Fibroblast of peridontal ligament (primary cell): Measurements from ENCODE around the gene WDR20.
"Not testable (repeated sequence)": the region's sequence is repeated elsewhere in the genome, so short reads cannot be mapped to it uniquely, and the experiment has no call there.

Experiments used
- DNase-seq: peaks from one replicate; pipeline ENCODE4 v3.0.0-alpha.2; 2010; ENCODE audit errors: extremely low read depth

Gene WDR20

GRCh38 chr14:102171173-102172020 lies 31.7 kb downstream of the WDR20 start:
- no peak for DNase-seq

- DNase-seq: not testable (repeated sequence)
Observed at GRCh38 chr14:102172021-102172272, 32.2 kb downstream of the WDR20 start.

- not testable (repeated sequence) for DNase-seq
Observed at GRCh38 chr14:102172721-102173120, 33.0 kb downstream of the WDR20 start.

GRCh38 chr14:102177161-102177560 lies 37.5 kb downstream of the WDR20 start:
- no peak for DNase-seq

GRCh38 chr14:102178806-102179205 lies 39.1 kb downstream of the WDR20 start:
- no peak for DNase-seq

- DNase-seq: no peak
Observed at GRCh38 chr14:102180248-102180998, 40.7 kb downstream of the WDR20 start.

GRCh38 chr14:102181187-102181586 lies 41.5 kb downstream of the WDR20 start:
- no peak for DNase-seq

GRCh38 chr14:102182190-102182589 lies 42.5 kb downstream of the WDR20 start:
- peak; percentile 79 for DNase-seq

GRCh38 chr14:102182936-102183619 lies 43.4 kb downstream of the WDR20 start:
- DNase-seq: peak; percentile 44

- no peak for DNase-seq
Observed at GRCh38 chr14:102183886-102184285, 44.2 kb downstream of the WDR20 start.

GRCh38 chr14:102184316-102185035 lies 44.8 kb downstream of the WDR20 start:
- no peak for DNase-seq

- DNase-seq: no peak
Observed at GRCh38 chr14:102185360-102185759, 45.7 kb downstream of the WDR20 start.

- DNase-seq: peak; percentile 93
Observed at GRCh38 chr14:102187044-102187443, 47.3 kb downstream of the WDR20 start.

- peak; percentile 48 for DNase-seq
Observed at GRCh38 chr14:102187568-102188001, 47.9 kb downstream of the WDR20 start.

GRCh38 chr14:102188187-102188586 lies 48.5 kb downstream of the WDR20 start:
- DNase-seq: no peak

GRCh38 chr14:102189874-102190273 lies 50.2 kb downstream of the WDR20 start:
- DNase-seq: no peak

- DNase-seq: no peak
Observed at GRCh38 chr14:102192840-102193502, 53.3 kb downstream of the WDR20 start.

GRCh38 chr14:102194856-102195255 lies 55.2 kb downstream of the WDR20 start:
- no peak for DNase-seq

GRCh38 chr14:102195446-102195845 lies 55.7 kb downstream of the WDR20 start:
- peak; percentile 53 for DNase-seq

- no peak for DNase-seq
Observed at GRCh38 chr14:102196039-102196901, 56.6 kb downstream of the WDR20 start.

- DNase-seq: no peak
Observed at GRCh38 chr14:102196902-102197230, 57.2 kb downstream of the WDR20 start.
